Natural killer cell (primary cell): ENCODE measurements around the gene NAV2. TPM values are rescaled to one million over a fixed set of nuclear protein-coding genes. Genes with fewer than 3 reads are reported as not detected.

Experiments
- ATAC-seq, 3 donors: fragments of 150-1000 bp in 2 of 3; fragments of 200-7000 bp in 1 of 3; cut with Tn5 transposase; 1 replicate in 1 of 3; 2 replicates in 2 of 3; pipeline ENCODE4 v1.10.0; 2021; ENCODE audit warnings: mild to moderate bottlenecking in 2 of 3, moderate library complexity in 2 of 3
- DNase-seq, 2 donors: peaks; one replicate each; pipeline versions ENCODE4 v3.0.0 to v3.0.0-alpha.2; 2013 to 2021; ENCODE audit warnings: mixed read lengths in 1 of 2
- H3K27ac ChIP-seq: one replicate; pipeline ENCODE4 v1.5.1; 2013; ENCODE audit warnings: mild to moderate bottlenecking, low read length
- H3K27me3 ChIP-seq: one replicate; pipeline ENCODE4 v1.6.1; 2013; ENCODE audit warnings: low read length; ENCODE audit not compliant: control insufficient read depth, insufficient read depth
- H3K36me3 ChIP-seq: one replicate; pipeline ENCODE4 v1.6.1; 2013; ENCODE audit warnings: low read length; ENCODE audit not compliant: control insufficient read depth, insufficient read depth
- H3K4me1 ChIP-seq: one replicate; pipeline ENCODE4 v1.6.1; 2013; ENCODE audit warnings: low read length; ENCODE audit not compliant: control insufficient read depth, insufficient read depth
- H3K4me3 ChIP-seq: one replicate; pipeline ENCODE4 v1.5.1; 2013; ENCODE audit warnings: low read length
- H3K9me3 ChIP-seq: one replicate; pipeline ENCODE4 v1.6.1; 2013; ENCODE audit warnings: low read length; ENCODE audit not compliant: control insufficient read depth, insufficient read depth
- H3K27ac Mint-ChIP-seq, 2 donors: one replicate each; pipeline ENCODE4 v1.8.0; 2022; ENCODE audit warnings: mild to moderate bottlenecking in 2 of 2, mixed read lengths in 2 of 2, moderate library complexity in 1 of 2
- H3K27me3 Mint-ChIP-seq, 2 donors: one replicate each; pipeline ENCODE4 v1.8.0; 2022; ENCODE audit warnings: low read depth in 2 of 2, mixed read lengths in 2 of 2
- H3K36me3 Mint-ChIP-seq: one replicate; pipeline ENCODE4 v1.8.0; 2022; ENCODE audit warnings: mixed read lengths
- H3K4me1 Mint-ChIP-seq, 2 donors: one replicate each; pipeline ENCODE4 v1.8.0; 2022; ENCODE audit warnings: mixed read lengths in 2 of 2
- H3K4me3 Mint-ChIP-seq: one replicate; pipeline ENCODE4 v1.8.0; 2022; ENCODE audit warnings: mild to moderate bottlenecking, moderate library complexity, mixed read lengths
- H3K9me3 Mint-ChIP-seq, 2 donors: one replicate each; pipeline ENCODE4 v1.8.0; 2022; ENCODE audit warnings: mixed read lengths in 2 of 2
- CTCF ChIP-seq: fragments of 200-600 bp; IDR thresholded peaks from one replicate; pipeline ENCODE4 v1.8.0; 2022; ENCODE audit warnings: antibody characterized with exemption
- WGBS: methylation state at CpG from one replicate; pipeline ENCODE4 v1.1.7; 2013; ENCODE audit warnings: missing lambda C conversion rate; ENCODE audit not compliant: insufficient coverage; 5-methylcytosine and 5-hydroxymethylcytosine counted together
- intact Hi-C: fragments of 100-400 bp; cut with micrococcal nuclease; formaldehyde crosslinking; loops from one replicate; pipeline ENCODE4 v1.14.2; 2022
- total RNA-seq, 4 donors: library from RNA; stranded (reverse); fragments of 120-200 nt in 1 of 4; gene quantifications; one replicate each; pipeline versions ENCODE4 v1.2.3 to v1.2.4, GENCODE V29; 2013 to 2022

NAV2 gene
- total RNA-seq, 3 donors from 2014 or later (not counting 1 experiment from before 2014, with no cell fraction given): 0.14 to 1.6 (median 0.43) TPM

- Histone ChIP-seq H3K36me3 (no peaks in the 10 kb centered on the region), H3K4me1 (no peaks in the 10 kb centered on the region), H3K27me3 (no peaks in the 10 kb centered on the region), H3K9me3 (no peaks in the 10 kb centered on the region), H3K4me3 (no peak overlapping the region), H3K27ac (no peak overlapping the region)
- H3K9me3 Mint-ChIP-seq: no peaks in the 10 kb centered on the region
- DNase-seq (no peak), ATAC-seq (no peak)
- H3K27me3 Mint-ChIP-seq: peaks cover 7 to 9% of the 10 kb centered on the region in 2 donors
- H3K4me1 Mint-ChIP-seq: no peaks in the 10 kb centered on the region
- 81% methylated on average over 3 of the region's 3 CpGs for WGBS
- no peak overlapping the region for H3K27ac Mint-ChIP-seq
- intact Hi-C loops: no loop called here
- TF ChIP-seq CTCF: no peak
- H3K36me3 Mint-ChIP-seq: no peaks in the 10 kb centered on the region
- no peak overlapping the region for H3K4me3 Mint-ChIP-seq
Measured at GRCh38 chr11:19818619-19819018, 106.0 kb downstream of the NAV2 start.

- Histone ChIP-seq H3K4me3 (no peak overlapping the region), H3K27ac (no peak overlapping the region), H3K27me3 (no peaks in the 10 kb centered on the region), H3K36me3 (no peaks in the 10 kb centered on the region), H3K4me1 (no peaks in the 10 kb centered on the region), H3K9me3 (no peaks in the 10 kb centered on the region)
- ATAC-seq: no peak
- no peak overlapping the region for H3K4me3 Mint-ChIP-seq
- no peak overlapping the region for H3K27ac Mint-ChIP-seq
- WGBS: 64% methylated on average over 2 of the region's 2 CpGs
- no peaks in the 10 kb centered on the region for H3K4me1 Mint-ChIP-seq
- DNase-seq: no peak
- no peak for TF ChIP-seq CTCF
- intact Hi-C loops: no loop called here
- no peaks in the 10 kb centered on the region for H3K36me3 Mint-ChIP-seq
- no peaks in the 10 kb centered on the region for H3K9me3 Mint-ChIP-seq
- peaks cover 7 to 9% of the 10 kb centered on the region in 2 donors for H3K27me3 Mint-ChIP-seq
Measured at GRCh38 chr11:19819148-19819547, 106.5 kb downstream of the NAV2 start.

- no peaks in the 10 kb centered on the region for H3K4me1 Mint-ChIP-seq
- H3K36me3 Mint-ChIP-seq: no peaks in the 10 kb centered on the region
- no peaks in the 10 kb centered on the region for H3K36me3 ChIP-seq
- H3K4me3 Mint-ChIP-seq: no peak overlapping the region
- H3K9me3 Mint-ChIP-seq: no peaks in the 10 kb centered on the region
- no peak for TF ChIP-seq CTCF
- no peaks in the 10 kb centered on the region for H3K27me3 ChIP-seq
- H3K4me1 ChIP-seq: no peaks in the 10 kb centered on the region
- H3K9me3 ChIP-seq: no peaks in the 10 kb centered on the region
- no peak overlapping the region for H3K4me3 ChIP-seq
- H3K27me3 Mint-ChIP-seq: peaks cover 7 to 9% of the 10 kb centered on the region in 2 donors
- intact Hi-C loops: no loop called here
- ATAC-seq: no peak
- H3K27ac ChIP-seq: no peak overlapping the region
- no peak overlapping the region for H3K27ac Mint-ChIP-seq
- no peak for DNase-seq
- 93% methylated on average over 1 of the region's 1 CpG for WGBS
Measured at GRCh38 chr11:19820100-19820499, 107.5 kb downstream of the NAV2 start.

GRCh38 chr11:19821412-19821875 lies 108.8 kb downstream of the NAV2 start:
- DNase-seq: no peak
- Histone ChIP-seq H3K4me3 (no peak overlapping the region), H3K9me3 (no peaks in the 10 kb centered on the region), H3K27ac (no peak overlapping the region), H3K36me3 (no peaks in the 10 kb centered on the region), H3K27me3 (no peaks in the 10 kb centered on the region), H3K4me1 (no peaks in the 10 kb centered on the region)
- Mint-ChIP-seq H3K9me3 (no peaks in the 10 kb centered on the region), H3K27me3 (peaks cover 9 to 15% of the 10 kb centered on the region in 2 donors), H3K36me3 (no peaks in the 10 kb centered on the region), H3K27ac (no peak overlapping the region), H3K4me1 (no peaks in the 10 kb centered on the region), H3K4me3 (no peak overlapping the region)
- intact Hi-C loops: no loop called here
- WGBS: 40% methylated on average over 1 of the region's 1 CpG
- no peak for ATAC-seq
- no peak for TF ChIP-seq CTCF
